Caco-2 (cell line): ENCODE measurements around the gene ALDH1A2. TPM values are rescaled to one million over a fixed set of nuclear protein-coding genes. Genes with fewer than 3 reads are reported as not detected.

Source experiments
- BruUV-seq: library from RNA; stranded (reverse); fragments of 400-500 nt; replicated peaks from 2 replicates; lab custom pipeline; 2021; lab: Mats Ljungman, UMichigan
- CTCF ChIA-PET: fragments of 300-600 bp; sonication (Branson Sonifier 250); formaldehyde crosslinking; loops from one replicate; lab custom pipeline; 2022; ENCODE audit warnings: antibody characterized with exemption; lab: Charles Lee
- POLR2A ChIA-PET: fragments of 300-600 bp; sonication (Branson Sonifier 250); formaldehyde crosslinking; loops from one replicate; lab custom pipeline; 2022; ENCODE audit warnings: antibody characterized with exemption; lab: Charles Lee
- DNase-seq, 2 experiments: peaks; one replicate each; pipeline versions ENCODE4 v3.0.0 to v3.0.0-alpha.2; 2020 to 2022
- H3K27me3 ChIP-seq: replicated peaks from 2 replicates; pipeline ENCODE4 v1.6.0; 2011; ENCODE audit warnings: low read length; ENCODE audit not compliant: control insufficient read depth, insufficient read depth
- H3K36me3 ChIP-seq: 2 replicates; pipeline ENCODE4 v1.5.1; 2011; ENCODE audit warnings: low read length; ENCODE audit not compliant: control insufficient read depth, insufficient read depth
- H3K4me1 ChIP-seq: fragments of 250-450 bp; sonication (Bioruptor Pico); 2 replicates; pipeline ENCODE4 v1.5.1; 2020; ENCODE audit warnings: mild to moderate bottlenecking
- H3K4me3 ChIP-seq: 2 replicates; pipeline ENCODE4 v1.5.1; 2011; ENCODE audit warnings: low read depth, mild to moderate bottlenecking, control low read depth, low read length
- H3K9me3 ChIP-seq: fragments of 250-450 bp; sonication (Bioruptor Pico); 2 replicates; pipeline ENCODE4 v1.5.1; 2020; ENCODE audit warnings: mild to moderate bottlenecking, moderate library complexity
- H3K27ac Mint-ChIP-seq: one replicate; pipeline ENCODE4 v1.8.0; 2022; ENCODE audit warnings: mixed read lengths; ENCODE audit not compliant: unreplicated experiment
- H3K27me3 Mint-ChIP-seq: one replicate; pipeline ENCODE4 v1.8.0; 2022; ENCODE audit warnings: mixed read lengths; ENCODE audit not compliant: insufficient read depth, unreplicated experiment
- H3K36me3 Mint-ChIP-seq: one replicate; pipeline ENCODE4 v1.8.0; 2022; ENCODE audit warnings: mild to moderate bottlenecking, mixed read lengths; ENCODE audit not compliant: insufficient read depth, unreplicated experiment
- H3K4me1 Mint-ChIP-seq: one replicate; pipeline ENCODE4 v1.8.0; 2022; ENCODE audit warnings: low read depth, mixed read lengths; ENCODE audit not compliant: unreplicated experiment
- H3K4me3 Mint-ChIP-seq: one replicate; pipeline ENCODE4 v1.8.0; 2022; ENCODE audit warnings: mild to moderate bottlenecking, moderate library complexity, mixed read lengths; ENCODE audit not compliant: unreplicated experiment
- H3K9me3 Mint-ChIP-seq: one replicate; pipeline ENCODE4 v1.8.0; 2022; ENCODE audit warnings: mixed read lengths; ENCODE audit not compliant: unreplicated experiment
- CTCF ChIP-seq, 2 experiments: fragments of 200-600 bp in 1 of 2; IDR thresholded peaks; 1 replicate in 1 of 2; 2 replicates in 1 of 2; pipeline versions ENCODE4 v1.5.1 to v1.8.0; 2011 to 2022; ENCODE audit warnings: antibody characterized with exemption in 1 of 2, control low read depth in 1 of 2, inconsistent platforms in 1 of 2, low read depth in 1 of 2, low read length in 1 of 2, mild to moderate bottlenecking in 1 of 2, moderate library complexity in 1 of 2; ENCODE audit not compliant: insufficient read depth in 1 of 2, severe bottlenecking in 1 of 2, unreplicated experiment in 1 of 2
- intact Hi-C: fragments of 100-400 bp; cut with micrococcal nuclease; formaldehyde crosslinking; loops from one replicate; pipeline ENCODE4 v1.10.0; 2022; ENCODE audit not compliant: unreplicated experiment
- total RNA-seq: library from RNA; stranded (reverse); gene quantifications from 2 replicates; pipeline ENCODE4 v1.2.3, GENCODE V29; 2022

The ALDH1A2 gene
- total RNA-seq, 1 experiment from 2014 or later = 0.61 TPM

GRCh38 chr15:58052334-58052733, 13.2 kb downstream of the ALDH1A2 start:
- H3K4me1 Mint-ChIP-seq = no peaks in the 10 kb centered on the region
- no peaks in the 10 kb centered on the region for H3K9me3 Mint-ChIP-seq
- ChIA-PET POLR2A (no interaction called here), CTCF (no interaction called here)
- H3K27me3 Mint-ChIP-seq = peaks cover 8% of the 10 kb centered on the region
- no TSS peak for BruUV-seq
- intact Hi-C loops = no loop called here
- H3K4me1 ChIP-seq = no peaks in the 10 kb centered on the region
- no peak overlapping the region for H3K27ac Mint-ChIP-seq
- H3K36me3 ChIP-seq = no peaks in the 10 kb centered on the region
- no peaks in the 10 kb centered on the region for H3K36me3 Mint-ChIP-seq
- H3K27me3 ChIP-seq = no peaks in the 10 kb centered on the region
- H3K9me3 ChIP-seq = no peaks in the 10 kb centered on the region
- DNase-seq = no peak
- H3K4me3 Mint-ChIP-seq = no peak overlapping the region
- no peak overlapping the region for H3K4me3 ChIP-seq
- TF ChIP-seq CTCF (IDR thresholded peaks at IDR 0.05; ENCODE audit: insufficient read depth in 1 of 2, low read depth in 1 of 2, low read length in 1 of 2, severe bottlenecking in 1 of 2, unreplicated experiment in 1 of 2) = no peak

- no peak for TF ChIP-seq CTCF (IDR thresholded peaks at IDR 0.05; ENCODE audit: insufficient read depth in 1 of 2, low read depth in 1 of 2, low read length in 1 of 2, severe bottlenecking in 1 of 2, unreplicated experiment in 1 of 2)
- no peaks in the 10 kb centered on the region for H3K4me1 Mint-ChIP-seq
- no peak overlapping the region for H3K27ac Mint-ChIP-seq
- BruUV-seq = no TSS peak
- no peaks in the 10 kb centered on the region for H3K9me3 Mint-ChIP-seq
- intact Hi-C loops = no loop called here
- no peak overlapping the region for H3K4me3 Mint-ChIP-seq
- Histone ChIP-seq H3K27me3 (no peaks in the 10 kb centered on the region), H3K4me1 (no peaks in the 10 kb centered on the region), H3K36me3 (no peaks in the 10 kb centered on the region), H3K4me3 (no peak overlapping the region), H3K9me3 (no peaks in the 10 kb centered on the region)
- DNase-seq = no peak
- ChIA-PET CTCF (no interaction called here), POLR2A (no interaction called here)
- H3K27me3 Mint-ChIP-seq = peaks cover 8% of the 10 kb centered on the region
- no peaks in the 10 kb centered on the region for H3K36me3 Mint-ChIP-seq
These were observed 15.8 kb downstream of the ALDH1A2 start for GRCh38 chr15:58049520-58050227.

GRCh38 chr15:58048261-58048660, 17.2 kb downstream of the ALDH1A2 start:
- CTCF ChIA-PET = no interaction called here
- intact Hi-C loops = no loop called here
- H3K4me3 ChIP-seq = no peak overlapping the region
- Mint-ChIP-seq H3K4me1 (no peaks in the 10 kb centered on the region), H3K27ac (no peak overlapping the region), H3K9me3 (no peaks in the 10 kb centered on the region), H3K27me3 (peaks cover 11% of the 10 kb centered on the region), H3K36me3 (no peaks in the 10 kb centered on the region), H3K4me3 (no peak overlapping the region)
- no peaks in the 10 kb centered on the region for H3K36me3 ChIP-seq
- POLR2A ChIA-PET = no interaction called here
- DNase-seq = no peak
- no peak for TF ChIP-seq CTCF (IDR thresholded peaks at IDR 0.05; ENCODE audit: insufficient read depth in 1 of 2, low read depth in 1 of 2, low read length in 1 of 2, severe bottlenecking in 1 of 2, unreplicated experiment in 1 of 2)
- H3K9me3 ChIP-seq = no peaks in the 10 kb centered on the region
- H3K27me3 ChIP-seq = no peaks in the 10 kb centered on the region
- BruUV-seq = no TSS peak
- H3K4me1 ChIP-seq = no peaks in the 10 kb centered on the region
